ENCODE measurements around the gene REN. TPM values are rescaled to one million over a fixed set of nuclear protein-coding genes. Genes with fewer than 3 reads are reported as not detected.

Gene REN
- total and polyA plus RNA-seq, 2 donors (not counting 1 experiment from before 2014, with no cell fraction given), result 0.17 to 0.20 TPM

DNA sequence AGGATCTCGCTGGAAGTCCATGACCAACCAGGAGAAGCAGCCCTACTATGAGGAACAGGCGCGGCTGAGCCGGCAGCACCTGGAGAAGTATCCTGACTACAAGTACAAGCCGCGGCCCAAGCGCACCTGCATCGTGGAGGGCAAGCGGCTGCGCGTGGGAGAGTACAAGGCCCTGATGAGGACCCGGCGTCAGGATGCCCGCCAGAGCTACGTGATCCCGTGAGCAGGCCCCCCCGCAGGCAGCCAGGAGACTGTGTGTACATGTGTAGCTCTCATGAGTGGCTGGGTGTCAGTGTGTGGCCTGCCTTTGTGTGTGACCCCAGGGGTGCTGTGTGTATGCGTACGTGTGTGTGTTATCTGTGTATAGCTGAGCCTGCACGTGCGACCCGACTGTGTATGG lies 41.5 kb downstream of the REN start:
- no peaks in the 10 kb centered on the region for H3K79me2 ChIP-seq (ENCODE audit: control insufficient read depth, insufficient read depth, low read length)
- TF ChIP-seq CTCF (conservative IDR thresholded peaks at IDR 0.05 in 1 of 2, IDR thresholded peaks at IDR 0.05 in 1 of 2; ENCODE audit: low read depth in 1 of 2, low read length in 2 of 2) (no peak), EZH2 (IDR thresholded peaks at IDR 0.05; ENCODE audit: low read length, missing control alignments) (no peak)
- H4K20me1 ChIP-seq (ENCODE audit: control insufficient read depth, extremely low read depth, insufficient read depth, low read length), result no peaks in the 10 kb centered on the region
- no peak overlapping the region for H3K27ac ChIP-seq (ENCODE audit: insufficient read depth, low read length)
- no peak for DNase-seq (ENCODE audit: low read depth in 2 of 2)
- H3K9ac ChIP-seq (ENCODE audit: insufficient read depth, low read length), result no peak overlapping the region
- H3K27me3 ChIP-seq (ENCODE audit: control insufficient read depth, insufficient read depth, low read length), result no peaks in the 10 kb centered on the region
- H3K36me3 ChIP-seq (ENCODE audit: control insufficient read depth, insufficient read depth, low read length), result peaks cover 5% of the 10 kb centered on the region
- H3K4me3 ChIP-seq (replicated peaks in 1 of 4; ENCODE audit: control extremely low read depth in 1 of 4, insufficient read depth in 1 of 4, low read depth in 3 of 4, low read length in 4 of 4), result no peak overlapping the region
- no peaks in the 10 kb centered on the region for H3K9me3 ChIP-seq (ENCODE audit: control insufficient read depth, insufficient read depth, low read depth, low read length)
- no peak overlapping the region for H3K4me2 ChIP-seq (ENCODE audit: extremely low read depth, insufficient read depth, low read length)
- no peak overlapping the region for H2AFZ ChIP-seq (ENCODE audit: low read length)
- peaks cover 2% of the 10 kb centered on the region for H3K4me1 ChIP-seq (ENCODE audit: control insufficient read depth, extremely low read depth, insufficient read depth, low read length)

- no peak overlapping the region for H3K4me3 ChIP-seq (replicated peaks in 1 of 4; ENCODE audit: control extremely low read depth in 1 of 4, insufficient read depth in 1 of 4, low read depth in 3 of 4, low read length in 4 of 4)
- H4K20me1 ChIP-seq (ENCODE audit: control insufficient read depth, extremely low read depth, insufficient read depth, low read length), result no peaks in the 10 kb centered on the region
- H3K9me3 ChIP-seq (ENCODE audit: control insufficient read depth, insufficient read depth, low read depth, low read length), result no peaks in the 10 kb centered on the region
- H3K4me2 ChIP-seq (ENCODE audit: extremely low read depth, insufficient read depth, low read length), result no peak overlapping the region
- peaks cover 2% of the 10 kb centered on the region for H3K4me1 ChIP-seq (ENCODE audit: control insufficient read depth, extremely low read depth, insufficient read depth, low read length)
- TF ChIP-seq EZH2 (IDR thresholded peaks at IDR 0.05; ENCODE audit: low read length, missing control alignments) (no peak), CTCF (conservative IDR thresholded peaks at IDR 0.05 in 1 of 2, IDR thresholded peaks at IDR 0.05 in 1 of 2; ENCODE audit: low read depth in 1 of 2, low read length in 2 of 2) (peak; percentile 13 to 46)
- H3K79me2 ChIP-seq (ENCODE audit: control insufficient read depth, insufficient read depth, low read length), result no peaks in the 10 kb centered on the region
- no peak for DNase-seq (ENCODE audit: low read depth in 2 of 2)
- no peaks in the 10 kb centered on the region for H3K27me3 ChIP-seq (ENCODE audit: control insufficient read depth, insufficient read depth, low read length)
- H2AFZ ChIP-seq (ENCODE audit: low read length), result no peak overlapping the region
- H3K27ac ChIP-seq (ENCODE audit: insufficient read depth, low read length), result no peak overlapping the region
- H3K9ac ChIP-seq (ENCODE audit: insufficient read depth, low read length), result no peak overlapping the region
- H3K36me3 ChIP-seq (ENCODE audit: control insufficient read depth, insufficient read depth, low read length), result peaks cover 5% of the 10 kb centered on the region
Observed at GRCh38 chr1:204123376-204123775, 42.8 kb downstream of the REN start.

GRCh38 chr1:204121840-204122555 lies 44.1 kb downstream of the REN start:
- no peak for TF ChIP-seq CTCF (conservative IDR thresholded peaks at IDR 0.05 in 1 of 2, IDR thresholded peaks at IDR 0.05 in 1 of 2; ENCODE audit: low read depth in 1 of 2, low read length in 2 of 2)
- no peak for TF ChIP-seq EZH2 (IDR thresholded peaks at IDR 0.05; ENCODE audit: low read length, missing control alignments)

More at GRCh38 chr1:204121840-204122555, 44.1 kb downstream of the REN start:
- peaks cover 5% of the 10 kb centered on the region for H3K36me3 ChIP-seq (ENCODE audit: control insufficient read depth, insufficient read depth, low read length)
- no peak overlapping the region for H2AFZ ChIP-seq (ENCODE audit: low read length)
- H3K9me3 ChIP-seq (ENCODE audit: control insufficient read depth, insufficient read depth, low read depth, low read length), result no peaks in the 10 kb centered on the region
- no peak overlapping the region for H3K4me2 ChIP-seq (ENCODE audit: extremely low read depth, insufficient read depth, low read length)
- no peak overlapping the region for H3K4me3 ChIP-seq (replicated peaks in 1 of 4; ENCODE audit: control extremely low read depth in 1 of 4, insufficient read depth in 1 of 4, low read depth in 3 of 4, low read length in 4 of 4)
- no peak overlapping the region for H3K27ac ChIP-seq (ENCODE audit: insufficient read depth, low read length)
- H3K79me2 ChIP-seq (ENCODE audit: control insufficient read depth, insufficient read depth, low read length), result no peaks in the 10 kb centered on the region
- no peaks in the 10 kb centered on the region for H4K20me1 ChIP-seq (ENCODE audit: control insufficient read depth, extremely low read depth, insufficient read depth, low read length)
- no peak overlapping the region for H3K9ac ChIP-seq (ENCODE audit: insufficient read depth, low read length)
- H3K4me1 ChIP-seq (ENCODE audit: control insufficient read depth, extremely low read depth, insufficient read depth, low read length), result no peaks in the 10 kb centered on the region
- H3K27me3 ChIP-seq (ENCODE audit: control insufficient read depth, insufficient read depth, low read length), result no peaks in the 10 kb centered on the region
- no peak for DNase-seq (ENCODE audit: low read depth in 2 of 2)
